IMR-90 (cell line): ENCODE results near the gene CLDN25.

Experiments used
- CEBPB ChIP-seq: IDR thresholded peaks from 2 replicates; pipeline ENCODE4 v1.6.1; 2012; ENCODE audit warnings: low read depth, low read length, improper control_type of control experiment
- CHD1 ChIP-seq: IDR thresholded peaks from 2 replicates; pipeline ENCODE4 v1.6.1; 2012; ENCODE audit warnings: low read depth, low read length, improper control_type of control experiment
- CTCF ChIP-seq: conservative IDR thresholded peaks from 2 replicates; pipeline ENCODE4 v1.5.1; 2012; ENCODE audit warnings: mild to moderate bottlenecking, low read depth, low read length, improper control_type of control experiment
- MAFK ChIP-seq: IDR thresholded peaks from 2 replicates; pipeline ENCODE4 v1.6.1; 2012; ENCODE audit warnings: low read depth, low read length, improper control_type of control experiment
- MXI1 ChIP-seq: IDR thresholded peaks from 2 replicates; pipeline ENCODE4 v1.6.1; 2012; ENCODE audit warnings: low read depth, mild to moderate bottlenecking, low read length, moderate library complexity, borderline replicate concordance
- NFE2L2 ChIP-seq: fragments of 150-350 bp; IDR thresholded peaks from 2 replicates; pipeline ENCODE4 v1.6.1; 2016; ENCODE audit warnings: low read depth, mild to moderate bottlenecking, low read length
- POLR2A ChIP-seq: IDR thresholded peaks from 2 replicates; pipeline ENCODE4 v1.6.1; 2012; ENCODE audit warnings: mild to moderate bottlenecking, low read depth, low read length
- RAD21 ChIP-seq: IDR thresholded peaks from 2 replicates; pipeline ENCODE4 v1.6.1; 2012; ENCODE audit warnings: low read length, improper control_type of control experiment

DNA sequence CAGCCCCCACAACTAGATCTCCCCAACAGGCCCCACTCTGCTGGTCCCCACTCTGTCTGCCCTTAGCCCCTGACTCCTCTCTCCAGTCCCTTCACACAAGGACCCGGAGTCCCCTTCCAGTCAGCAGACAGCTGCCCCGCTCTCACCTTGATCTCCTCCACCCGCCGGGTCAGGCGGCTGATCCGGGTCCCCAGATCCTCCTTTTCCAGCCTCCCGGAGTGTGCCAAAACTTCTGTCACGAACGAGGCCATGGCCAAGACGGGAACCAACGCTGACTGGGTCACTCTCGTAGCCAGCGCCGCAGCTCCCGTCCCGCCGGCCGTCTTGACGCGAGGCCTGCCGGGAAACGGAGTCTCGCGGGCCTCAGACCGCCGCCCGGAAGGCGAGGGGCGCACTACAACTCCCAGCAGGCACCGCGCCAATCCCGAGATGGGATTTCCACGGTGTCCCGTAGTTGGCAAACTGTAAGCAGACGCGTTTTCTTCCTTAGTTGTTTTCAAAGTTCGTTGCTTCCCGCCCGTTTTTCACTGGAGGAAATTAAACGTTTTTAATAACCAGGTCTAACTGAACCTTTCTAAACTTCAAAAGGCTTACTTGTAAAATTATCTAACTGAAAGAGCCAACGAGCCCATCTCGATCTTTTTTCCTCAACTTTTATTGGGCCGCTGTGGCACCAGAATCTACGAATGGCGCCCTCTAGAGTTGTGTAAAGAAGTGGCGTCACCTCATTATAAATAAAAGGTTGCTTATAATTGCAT lies 6.0 kb upstream of the CLDN25 start, which contains the start of gene ZW10:
- TF ChIP-seq CTCF (peak; percentile 83), POLR2A (peak; percentile 61; the same call in 1 of the 2 replicates), RAD21 (no peak), NFE2L2 (no peak), CHD1 (0 out of 2 replicates have a peak, but pooled peaks have one; percentile 36), CEBPB (peak; percentile 29; the same call in 1 of the 2 replicates), MXI1 (peak; percentile 72; the same call in 1 of the 2 replicates), MAFK (no peak)
